Fibroblast of skin of left quadriceps (primary cell): ENCODE data around the gene GSX2.
A peak's percentile ranks its signal among the peaks of the same experiment; 100 is the strongest.
"Not testable (repeated sequence)": the region's sequence is repeated elsewhere in the genome, so short reads cannot be mapped to it uniquely, and the experiment has no call there.

Experiments
- DNase-seq, 2 experiments: peaks; one replicate each; pipeline ENCODE4 v3.0.0-alpha.2; 2013; ENCODE audit warnings: low read depth in 2 of 2

GSX2 gene

DNA sequence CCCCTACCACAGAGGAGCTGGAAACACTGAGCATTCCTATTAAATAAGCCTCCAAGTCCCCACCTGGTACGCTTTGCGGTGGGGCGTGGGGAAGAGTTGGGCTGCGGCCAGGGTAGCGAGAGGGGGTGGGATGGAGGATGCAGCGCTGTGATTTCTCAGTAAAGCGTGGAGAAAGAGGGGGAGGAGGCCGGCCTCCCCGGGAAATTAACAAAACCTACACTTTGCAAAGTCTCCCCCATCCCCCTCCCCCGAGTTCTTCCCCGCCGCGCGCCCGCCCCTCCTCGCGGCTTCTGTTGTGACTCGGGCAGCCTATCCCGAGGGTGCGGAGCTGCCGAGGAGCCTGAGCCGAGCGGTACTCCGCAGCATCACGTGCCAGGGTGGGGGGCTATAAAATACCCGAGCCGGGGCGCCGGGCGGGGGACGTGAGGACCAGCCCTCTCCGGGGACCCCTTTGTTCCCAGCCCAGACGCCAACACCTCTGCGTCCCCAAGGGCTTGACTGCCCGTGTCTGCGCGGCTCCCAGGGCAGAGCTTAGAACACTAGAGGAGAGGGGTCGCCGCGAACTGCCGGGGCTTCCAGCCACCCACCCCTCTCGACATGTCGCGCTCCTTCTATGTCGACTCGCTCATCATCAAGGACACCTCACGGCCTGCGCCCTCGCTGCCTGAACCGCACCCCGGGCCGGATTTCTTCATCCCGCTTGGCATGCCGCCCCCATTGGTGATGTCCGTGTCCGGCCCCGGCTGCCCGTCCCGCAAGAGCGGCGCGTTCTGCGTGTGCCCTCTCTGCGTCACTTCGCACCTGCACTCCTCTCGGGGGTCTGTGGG lies at the start of gene GSX2:
TSS of gene GSX2 (plus strand) at position 416 of the 827 bp plus-strand sequence. CDS start at position 598, 182 bp downstream.
- DNase-seq, result no peak

DNA sequence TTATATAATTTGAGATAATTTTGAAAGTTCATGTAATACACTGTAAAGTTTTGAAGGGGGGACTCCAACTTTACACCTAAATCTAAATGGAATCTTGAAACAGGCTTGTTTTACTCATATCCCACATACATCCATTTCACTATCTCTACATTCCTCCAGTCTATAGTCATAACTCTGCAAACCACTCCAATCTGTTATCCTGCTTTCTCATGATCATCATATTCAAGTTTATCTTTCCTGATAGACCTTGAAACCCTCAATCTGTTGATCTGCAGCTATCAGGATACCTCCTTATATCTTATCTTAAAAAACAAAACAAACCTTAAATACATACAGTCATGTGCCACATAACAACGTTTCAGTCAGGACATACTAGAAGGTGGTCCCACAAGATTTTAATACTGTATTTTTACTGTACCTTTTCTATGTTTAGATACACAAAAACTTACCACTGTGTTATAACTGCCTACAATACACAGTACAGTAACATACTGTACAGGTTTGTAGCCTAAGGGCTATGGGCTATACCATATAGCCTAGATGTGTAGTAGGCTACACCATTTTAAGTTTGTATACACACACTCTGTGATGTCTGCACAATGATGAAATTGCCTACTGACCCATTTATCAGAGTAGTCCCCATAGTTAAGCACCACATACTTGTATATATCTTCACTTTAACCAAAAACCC lies 49.6 kb upstream of the GSX2 start:
- DNase-seq, result no peak

DNA sequence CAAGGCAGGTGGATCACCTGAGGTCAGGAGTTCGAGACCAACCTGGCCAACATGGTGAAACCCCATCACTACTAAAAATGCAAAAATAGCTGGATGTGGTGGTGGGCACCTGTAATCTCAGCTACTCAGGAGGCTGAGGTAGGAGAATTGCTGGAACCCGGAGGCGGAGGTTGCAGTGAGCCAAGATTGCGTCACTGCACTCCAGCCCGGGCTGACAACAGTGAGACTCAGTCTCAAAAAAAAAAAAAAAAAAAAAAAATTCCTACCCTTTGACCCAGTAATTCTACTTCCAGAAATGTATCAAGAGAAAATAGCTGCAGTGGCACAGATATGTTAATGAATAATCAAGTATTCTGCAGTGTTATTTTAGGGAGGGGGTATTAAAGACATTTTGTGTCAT lies 46.6 kb upstream of the GSX2 start:
- DNase-seq, result not testable (repeated sequence)

DNA sequence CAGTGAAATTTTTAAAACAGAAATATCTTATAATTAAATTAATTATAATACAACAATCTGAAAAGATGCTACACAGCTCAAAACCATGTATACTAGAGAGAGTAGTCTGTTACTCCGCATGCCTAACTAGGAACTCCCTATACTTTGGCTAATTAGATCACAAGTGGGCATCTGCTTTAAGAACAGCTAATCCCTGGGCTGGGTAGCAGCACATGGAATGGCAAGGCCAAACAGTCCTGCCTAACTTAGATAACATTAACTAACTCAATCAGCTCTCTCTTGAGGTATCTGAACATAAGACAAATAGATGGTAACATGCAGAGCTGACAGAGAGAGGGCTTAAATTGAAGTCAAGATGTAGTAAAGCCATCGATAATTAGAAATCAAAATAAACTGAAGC lies 45.5 kb upstream of the GSX2 start:
- DNase-seq, result no peak

DNA sequence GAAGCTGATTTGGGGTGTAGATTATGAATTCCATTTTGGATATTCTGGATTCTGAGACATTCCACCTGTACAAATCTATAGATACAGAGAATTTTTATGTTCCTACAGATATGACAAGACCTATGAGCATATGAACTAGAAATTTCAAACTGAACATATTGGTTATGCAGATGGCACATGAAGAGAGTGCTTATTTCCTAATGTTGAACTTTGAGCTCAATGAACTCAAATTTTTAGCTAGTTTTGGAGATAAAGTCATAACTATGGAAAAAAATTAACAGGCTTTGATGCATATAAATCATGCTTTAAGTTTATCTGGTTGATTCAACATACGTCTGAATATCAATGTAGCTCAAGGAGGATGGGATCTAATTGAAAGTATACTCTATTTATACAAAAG lies 44.5 kb upstream of the GSX2 start:
- DNase-seq, result no peak

DNA sequence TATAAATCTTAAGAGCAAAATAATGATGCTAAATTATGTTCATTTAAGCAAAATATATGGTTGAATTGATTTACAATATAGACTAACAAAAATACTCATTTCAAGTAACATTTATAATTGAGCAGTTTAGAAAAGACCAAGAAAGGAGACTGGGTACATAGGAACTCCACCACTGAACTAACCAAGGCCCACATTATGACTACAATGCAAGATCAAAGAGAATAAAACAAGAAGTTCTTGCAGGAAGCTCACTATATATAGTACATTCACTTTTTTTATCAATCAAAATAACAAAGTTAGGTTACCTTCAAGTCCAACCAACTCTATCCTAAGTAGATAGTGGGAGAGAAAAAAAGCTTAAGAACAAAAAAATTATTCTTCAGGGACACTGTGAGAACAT lies 43.6 kb upstream of the GSX2 start:
- no peak for DNase-seq

DNA sequence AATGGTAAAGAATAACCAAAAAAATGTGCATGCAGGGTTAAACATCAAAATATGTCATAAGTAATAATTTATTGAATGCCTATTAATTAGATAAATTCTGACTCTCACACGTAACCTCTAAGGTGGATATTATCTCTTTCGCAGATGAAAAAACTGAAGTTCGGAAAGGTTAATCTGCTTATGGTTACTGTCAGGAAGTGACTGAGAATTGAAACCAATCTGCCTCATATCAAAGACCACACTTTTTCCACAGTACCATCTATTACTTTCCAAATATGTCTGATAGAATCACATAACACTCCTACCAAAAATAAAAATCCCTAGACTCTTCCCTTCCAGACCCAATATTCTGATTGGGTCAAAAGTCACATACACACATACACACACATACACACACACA lies 41.8 kb upstream of the GSX2 start:
- no peak for DNase-seq

DNA sequence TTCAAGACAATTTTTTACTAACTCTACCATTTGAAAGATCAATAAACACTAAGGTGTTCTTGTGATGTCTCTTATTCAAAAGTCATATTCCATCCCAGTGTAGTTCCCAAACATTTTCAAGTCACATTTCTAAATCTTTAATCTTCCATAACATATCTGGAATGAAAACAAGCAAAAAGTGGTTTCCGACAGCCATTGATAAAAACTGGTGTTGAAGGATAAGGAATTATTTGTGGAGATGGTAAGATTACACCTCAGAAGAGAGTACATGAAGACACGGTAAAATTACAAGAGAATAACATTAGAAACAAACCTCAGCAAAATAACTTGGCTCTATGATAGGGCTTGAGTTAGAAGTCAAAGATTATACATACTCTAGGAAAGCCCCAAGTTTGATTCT lies 39.8 kb upstream of the GSX2 start:
- DNase-seq, result no peak

DNA sequence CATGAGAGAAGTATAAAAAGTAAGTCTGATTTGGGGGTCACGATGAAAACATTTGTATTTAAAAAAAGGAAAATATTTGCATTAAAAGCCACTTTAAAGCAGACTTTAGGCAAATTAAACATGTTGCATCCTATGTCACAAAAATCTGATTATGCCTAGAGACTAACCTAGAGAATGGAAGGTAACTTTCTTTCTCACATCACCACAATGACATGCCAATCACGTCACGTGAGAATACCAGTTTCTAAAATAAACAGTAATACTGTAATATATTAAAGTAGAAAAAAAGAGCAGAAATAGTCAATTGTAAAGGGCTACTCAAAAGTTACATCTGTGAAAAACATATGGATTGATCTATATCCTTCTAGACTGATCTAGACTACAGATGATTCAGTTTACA lies 38.9 kb upstream of the GSX2 start:
- DNase-seq, result no peak

DNA sequence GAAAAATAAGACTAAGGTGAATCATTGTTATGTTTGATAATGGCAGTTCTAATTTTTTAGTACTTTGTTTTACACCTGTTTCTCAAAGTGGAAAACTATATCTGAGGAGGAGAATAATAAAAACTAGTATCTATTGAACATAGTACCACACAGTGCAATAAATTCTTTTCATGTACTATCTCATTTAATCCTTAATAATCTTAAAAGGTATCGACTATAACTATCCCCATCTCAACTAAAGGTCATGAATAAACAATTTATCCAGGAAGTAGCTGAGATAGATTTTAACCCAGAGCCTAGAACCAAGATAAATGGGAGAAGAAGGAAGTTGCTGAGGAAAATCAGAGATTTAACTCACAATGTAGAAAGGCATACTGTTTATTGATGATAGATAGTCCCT lies 38.1 kb upstream of the GSX2 start:
- no peak for DNase-seq

DNA sequence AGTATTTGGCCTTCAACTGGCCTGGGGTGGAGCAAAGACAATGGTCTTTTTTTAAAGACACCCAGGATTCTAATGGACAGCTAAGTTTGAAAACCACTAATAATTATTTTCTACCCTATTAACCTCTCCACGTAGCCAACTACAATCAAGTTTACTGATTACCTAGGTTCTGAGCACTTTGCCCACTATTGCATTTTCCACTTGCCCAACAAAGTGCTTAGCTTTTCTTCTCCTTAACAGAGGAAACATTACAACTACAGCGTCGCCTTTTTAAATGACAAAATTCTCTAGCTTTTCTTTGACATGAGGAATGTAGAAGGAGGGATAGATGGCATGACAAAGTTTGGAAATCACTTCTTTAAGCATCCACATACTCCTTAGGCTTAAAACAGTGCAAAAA lies 37.6 kb upstream of the GSX2 start:
- DNase-seq, result no peak

DNA sequence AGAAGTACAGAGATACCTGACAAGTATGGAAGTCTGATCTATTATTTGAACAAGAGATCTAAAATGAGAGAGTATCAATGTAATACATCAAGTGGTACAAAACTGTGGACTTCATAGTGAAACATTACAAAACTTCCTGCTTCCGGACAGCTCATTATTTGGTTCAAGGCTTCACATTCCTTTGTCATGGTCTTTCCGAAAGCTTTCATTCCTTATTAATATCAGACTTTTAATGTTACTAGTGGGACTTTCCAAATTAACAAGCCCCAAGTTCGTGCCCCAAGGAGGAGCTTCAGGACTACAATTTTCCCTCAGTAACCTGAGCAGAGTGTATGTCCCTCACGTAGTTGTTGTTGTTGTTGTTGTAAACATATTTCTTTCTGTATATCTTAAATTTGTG lies 36.7 kb upstream of the GSX2 start:
- peak in 1 of 2 experiments; percentile 32 for DNase-seq

DNA sequence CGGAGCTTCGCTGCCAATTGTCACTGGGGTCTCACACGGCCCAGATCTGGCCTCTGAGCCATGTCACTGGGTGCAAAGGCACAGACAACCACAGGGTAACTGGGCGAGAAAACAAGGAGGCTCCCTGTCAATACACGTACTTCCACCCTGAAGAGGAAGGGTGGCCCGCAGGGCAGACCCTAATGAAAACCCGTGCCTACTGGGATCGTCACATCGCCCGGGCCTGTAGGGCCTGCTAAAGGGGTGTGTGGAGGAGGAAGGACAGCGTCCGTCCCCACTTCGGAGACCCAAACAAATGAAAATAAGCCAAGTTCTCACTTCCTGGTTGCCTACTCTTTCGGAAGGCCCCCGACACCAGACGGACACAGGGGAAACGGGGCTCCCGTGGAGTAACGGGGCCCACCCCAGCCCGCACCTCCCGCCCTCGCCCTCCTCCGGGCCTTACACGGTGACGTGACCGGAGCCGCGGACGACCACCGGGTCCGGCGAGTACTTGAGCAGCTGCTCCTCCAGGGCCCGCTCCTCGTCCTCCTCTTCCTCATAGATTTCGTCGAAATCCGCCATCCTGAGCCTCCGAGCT lies 36.1 kb upstream of the GSX2 start:
- DNase-seq, result no peak

DNA sequence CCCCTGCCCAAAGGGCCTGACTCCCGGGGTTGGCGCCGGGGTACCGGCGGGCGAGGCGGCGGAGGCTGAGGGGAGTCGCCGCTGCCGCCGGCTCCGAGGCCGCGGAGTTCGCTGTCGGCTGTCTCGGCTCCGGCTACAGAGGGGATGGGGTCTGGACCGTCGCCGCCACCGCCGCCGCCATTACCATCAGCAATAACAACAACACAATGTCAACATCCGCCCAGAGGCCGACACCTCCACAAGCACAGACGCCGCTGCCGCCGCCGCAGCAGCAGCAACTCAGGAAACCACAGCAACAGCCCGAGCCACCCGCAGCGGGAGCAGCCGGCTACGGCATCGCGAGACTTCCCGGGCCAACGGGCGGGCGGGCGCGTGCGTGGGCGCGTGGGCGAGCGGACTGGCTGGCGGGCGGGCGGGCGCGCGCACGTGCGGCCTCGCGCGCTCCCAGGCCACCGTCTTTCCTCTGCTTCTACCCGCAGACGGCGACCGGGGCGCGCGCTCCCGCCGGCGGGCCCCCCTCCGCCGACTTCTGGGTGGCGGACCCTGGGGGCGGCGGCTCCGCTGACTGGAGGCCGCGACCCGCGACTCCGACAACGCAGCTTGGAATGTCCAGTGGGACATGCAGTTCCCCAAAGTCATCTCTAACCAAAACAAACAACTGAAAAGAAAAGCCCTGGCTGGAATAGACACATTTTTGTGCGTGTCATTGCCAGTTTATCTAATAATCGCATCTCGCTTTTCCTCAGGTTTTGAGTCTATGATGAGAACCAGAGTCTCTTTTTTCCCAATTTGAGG lies 35.4 kb upstream of the GSX2 start, which contains the start of gene CHIC2:
TSS of gene CHIC2 (minus strand) at position 289 of the 795 bp plus-strand sequence. CDS start 305 bp downstream, outside the sequence.
- DNase-seq, result peak; percentile 89 to 90

DNA sequence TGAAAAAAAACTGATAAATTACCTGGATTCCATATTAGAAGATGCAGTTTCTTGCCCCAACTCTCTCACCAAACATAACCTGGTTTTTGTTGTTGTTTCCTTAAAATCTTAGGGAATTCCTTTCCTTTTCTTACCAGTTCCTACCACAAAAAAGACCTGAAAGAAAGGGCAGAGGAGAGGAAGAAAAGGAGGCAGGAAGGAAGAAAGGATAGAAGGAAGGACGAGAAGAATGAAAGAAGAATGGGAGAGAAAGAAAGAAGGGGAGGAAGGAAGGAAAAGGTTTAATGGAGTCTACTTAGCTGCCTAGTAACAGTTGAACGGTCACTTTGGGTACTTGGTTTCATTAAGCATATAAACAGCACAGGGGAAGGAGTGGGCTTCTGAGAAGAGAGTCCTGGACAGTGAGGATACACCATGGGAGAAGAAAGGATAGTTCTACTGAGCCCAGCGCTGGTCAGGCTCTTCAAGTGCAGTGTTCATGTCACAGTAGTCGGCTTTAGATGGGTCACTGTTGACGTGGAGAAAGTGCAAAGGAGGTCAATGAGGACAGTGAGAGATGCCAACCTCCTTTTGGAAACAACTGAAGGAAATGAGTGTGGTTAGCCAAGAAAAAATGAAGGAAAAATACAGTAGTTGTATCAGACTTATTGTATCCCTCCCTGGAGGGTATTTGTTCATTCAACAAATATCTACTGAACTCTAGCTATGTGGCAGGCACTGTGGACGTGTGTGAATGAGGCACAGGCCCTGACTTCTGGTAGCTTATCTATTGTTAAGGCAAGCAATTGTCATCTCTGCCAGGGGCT lies 34.5 kb upstream of the GSX2 start:
- DNase-seq, result no peak

DNA sequence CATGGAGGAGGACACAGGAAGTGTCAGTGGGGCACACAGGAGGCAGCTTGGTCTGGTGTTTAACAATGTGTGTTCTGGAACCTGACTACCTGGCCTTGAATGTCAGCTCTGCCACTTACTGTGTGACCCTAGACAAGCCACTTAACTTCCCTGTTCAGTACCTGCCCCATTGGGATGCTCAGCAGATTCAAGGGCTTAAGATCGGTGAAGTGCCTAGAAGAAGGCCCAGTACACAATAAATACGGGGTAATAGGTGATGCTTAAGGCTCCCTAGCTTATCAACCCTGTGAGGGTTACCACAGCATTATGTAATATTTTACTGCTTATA lies 33.9 kb upstream of the GSX2 start:
- DNase-seq, result no peak

DNA sequence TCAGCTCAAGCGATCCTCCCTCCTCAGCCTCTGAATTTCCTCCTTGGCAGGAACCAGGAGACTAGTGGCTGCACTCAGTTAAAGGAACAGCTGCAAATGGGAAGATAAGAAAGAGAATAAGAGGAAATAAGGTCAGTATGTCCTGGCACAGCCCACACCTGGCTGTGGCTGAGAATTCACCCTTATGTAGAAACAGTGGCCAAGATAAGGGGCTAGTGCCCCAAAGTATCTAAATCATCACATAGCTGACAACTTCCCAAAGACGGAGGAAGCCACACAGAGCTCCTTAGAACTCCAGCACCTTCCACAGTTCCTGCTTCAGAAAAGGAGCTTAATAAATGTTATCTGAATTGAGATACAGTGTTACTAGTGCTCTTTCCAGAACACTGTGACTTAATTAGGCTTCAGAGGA lies 33.2 kb upstream of the GSX2 start:
- DNase-seq, result no peak

DNA sequence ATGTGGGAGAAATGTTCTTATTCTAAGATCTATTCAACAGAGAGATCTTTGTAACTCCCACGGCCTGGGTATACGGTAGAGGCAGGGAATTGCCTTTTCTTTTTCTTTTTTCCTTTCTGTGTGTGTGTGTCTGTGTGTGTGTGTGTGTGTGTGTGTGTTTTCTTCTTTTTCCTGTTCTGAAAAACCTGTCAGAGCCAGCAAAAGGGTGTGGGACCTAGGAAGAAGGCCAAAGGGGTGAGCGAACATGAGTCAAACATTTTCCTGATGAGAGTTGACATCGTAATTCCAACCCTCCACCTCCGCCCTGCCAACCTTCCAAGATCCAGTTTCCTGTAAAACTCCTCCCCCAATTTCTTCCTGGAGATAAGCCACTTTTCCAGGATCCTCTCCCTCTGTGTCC lies 32.8 kb upstream of the GSX2 start:
- DNase-seq, result no peak

DNA sequence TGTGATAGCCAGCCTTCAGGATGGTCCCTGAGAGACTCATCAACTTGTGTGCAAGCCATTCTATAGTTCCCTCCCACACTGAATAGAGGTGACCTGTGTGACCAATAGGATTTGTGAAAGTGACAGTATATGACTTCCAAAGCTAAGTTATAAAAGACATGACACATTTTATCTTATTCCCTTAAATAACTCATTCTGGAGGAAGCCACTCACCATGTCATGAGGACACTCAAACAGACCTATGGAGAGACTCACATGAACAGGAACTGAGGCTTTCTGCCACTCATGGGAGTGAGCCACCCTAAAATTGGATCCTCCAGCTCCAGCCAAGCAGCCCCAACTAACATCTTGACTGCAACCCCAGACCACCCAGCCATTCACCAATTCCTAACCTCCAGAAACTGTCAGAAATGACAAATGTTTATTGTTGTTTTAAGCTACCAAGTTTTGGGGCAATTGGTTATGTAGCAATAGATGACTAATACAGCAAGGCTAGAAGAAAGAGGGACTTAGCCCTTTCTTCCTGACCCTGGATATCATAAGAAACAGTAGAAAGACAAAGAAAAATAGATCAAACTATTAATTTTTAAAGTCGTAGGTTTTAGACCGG lies 26.6 kb upstream of the GSX2 start:
- DNase-seq, result peak in 1 of 2 experiments; percentile 51

DNA sequence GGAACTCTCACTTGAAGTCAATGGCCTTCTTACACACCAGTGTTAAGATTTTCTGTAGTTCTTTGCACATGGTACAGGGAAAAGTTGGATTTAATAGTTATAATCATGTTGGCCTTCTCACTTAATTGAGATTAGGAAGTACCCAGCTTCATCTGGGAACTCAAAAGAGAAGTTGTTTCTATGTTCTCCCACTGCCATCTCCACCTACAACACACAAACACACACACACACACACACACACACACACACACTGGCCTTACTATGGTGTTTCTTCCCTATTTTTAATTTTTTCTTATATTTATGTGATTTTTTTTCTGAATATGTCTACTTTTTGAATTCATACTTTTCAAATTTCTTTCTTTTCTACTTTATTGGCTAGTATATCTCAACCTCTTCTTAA lies 25.6 kb upstream of the GSX2 start:
- DNase-seq, result no peak

DNA sequence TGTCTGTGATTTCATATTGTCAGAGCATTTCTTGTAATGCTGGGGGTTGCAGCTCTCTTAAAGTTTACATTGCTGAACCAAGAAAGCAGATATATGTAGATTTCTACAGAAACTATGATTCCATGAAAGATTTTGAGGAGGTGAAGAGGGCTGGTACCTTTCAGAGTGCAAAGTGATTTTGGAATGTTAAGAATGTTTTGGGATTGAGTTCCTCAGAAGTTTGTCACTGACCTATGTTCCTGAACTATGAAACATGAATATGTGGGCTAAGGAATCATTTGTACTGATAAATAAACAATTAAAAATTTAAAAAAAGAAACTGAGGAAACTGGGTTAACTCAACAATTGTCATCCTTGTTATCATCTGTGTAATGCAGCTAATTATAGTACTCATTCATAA lies 23.3 kb upstream of the GSX2 start:
- DNase-seq, result no peak
